NCI-H345 treated with DMSO at 0.1 percent for 48 hours (cell line): ENCODE data around the gene PEX6.
A peak's percentile ranks its signal among the peaks of the same experiment; 100 is the strongest.

Source experiments
- DNase-seq: peaks from one replicate; lab custom pipeline; 2025; ENCODE audit not compliant: unreplicated experiment; lab: John Stamatoyannopoulos, UW

PEX6 gene, protein sequence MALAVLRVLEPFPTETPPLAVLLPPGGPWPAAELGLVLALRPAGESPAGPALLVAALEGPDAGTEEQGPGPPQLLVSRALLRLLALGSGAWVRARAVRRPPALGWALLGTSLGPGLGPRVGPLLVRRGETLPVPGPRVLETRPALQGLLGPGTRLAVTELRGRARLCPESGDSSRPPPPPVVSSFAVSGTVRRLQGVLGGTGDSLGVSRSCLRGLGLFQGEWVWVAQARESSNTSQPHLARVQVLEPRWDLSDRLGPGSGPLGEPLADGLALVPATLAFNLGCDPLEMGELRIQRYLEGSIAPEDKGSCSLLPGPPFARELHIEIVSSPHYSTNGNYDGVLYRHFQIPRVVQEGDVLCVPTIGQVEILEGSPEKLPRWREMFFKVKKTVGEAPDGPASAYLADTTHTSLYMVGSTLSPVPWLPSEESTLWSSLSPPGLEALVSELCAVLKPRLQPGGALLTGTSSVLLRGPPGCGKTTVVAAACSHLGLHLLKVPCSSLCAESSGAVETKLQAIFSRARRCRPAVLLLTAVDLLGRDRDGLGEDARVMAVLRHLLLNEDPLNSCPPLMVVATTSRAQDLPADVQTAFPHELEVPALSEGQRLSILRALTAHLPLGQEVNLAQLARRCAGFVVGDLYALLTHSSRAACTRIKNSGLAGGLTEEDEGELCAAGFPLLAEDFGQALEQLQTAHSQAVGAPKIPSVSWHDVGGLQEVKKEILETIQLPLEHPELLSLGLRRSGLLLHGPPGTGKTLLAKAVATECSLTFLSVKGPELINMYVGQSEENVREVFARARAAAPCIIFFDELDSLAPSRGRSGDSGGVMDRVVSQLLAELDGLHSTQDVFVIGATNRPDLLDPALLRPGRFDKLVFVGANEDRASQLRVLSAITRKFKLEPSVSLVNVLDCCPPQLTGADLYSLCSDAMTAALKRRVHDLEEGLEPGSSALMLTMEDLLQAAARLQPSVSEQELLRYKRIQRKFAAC

DNA sequence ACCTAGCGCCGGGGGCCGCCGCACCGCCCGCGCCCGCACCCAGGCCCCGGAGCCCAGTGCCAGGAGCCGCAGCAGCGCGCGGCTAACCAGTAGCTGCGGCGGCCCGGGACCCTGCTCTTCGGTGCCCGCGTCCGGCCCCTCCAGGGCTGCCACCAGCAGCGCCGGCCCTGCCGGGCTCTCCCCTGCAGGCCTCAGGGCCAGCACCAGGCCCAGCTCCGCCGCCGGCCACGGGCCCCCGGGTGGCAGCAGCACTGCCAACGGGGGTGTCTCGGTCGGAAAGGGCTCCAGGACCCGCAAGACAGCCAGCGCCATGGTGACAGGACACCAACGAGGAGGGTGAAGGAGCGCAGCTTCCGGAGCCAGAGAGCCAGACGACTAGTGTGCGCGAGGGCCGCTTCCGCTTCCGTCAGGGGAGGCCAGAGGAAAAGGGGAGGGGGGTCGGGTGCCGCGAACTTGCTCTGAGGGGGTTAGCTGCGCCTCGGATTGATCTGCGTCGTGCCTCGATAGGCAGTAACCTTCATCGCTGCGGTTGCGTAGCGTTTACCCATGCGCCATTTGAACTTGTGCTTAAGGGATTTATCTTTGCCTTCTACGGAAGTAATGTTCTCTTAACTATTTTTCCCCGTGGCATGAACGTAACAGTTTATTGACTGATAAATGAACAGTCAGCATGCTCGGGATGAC, at the start of gene PEX6:
PEX6 (minus strand) TSS at position 343 of the 684 bp plus-strand sequence; CDS start at position 312, 31 bp downstream.
- peak; percentile 74 for DNase-seq

DNA sequence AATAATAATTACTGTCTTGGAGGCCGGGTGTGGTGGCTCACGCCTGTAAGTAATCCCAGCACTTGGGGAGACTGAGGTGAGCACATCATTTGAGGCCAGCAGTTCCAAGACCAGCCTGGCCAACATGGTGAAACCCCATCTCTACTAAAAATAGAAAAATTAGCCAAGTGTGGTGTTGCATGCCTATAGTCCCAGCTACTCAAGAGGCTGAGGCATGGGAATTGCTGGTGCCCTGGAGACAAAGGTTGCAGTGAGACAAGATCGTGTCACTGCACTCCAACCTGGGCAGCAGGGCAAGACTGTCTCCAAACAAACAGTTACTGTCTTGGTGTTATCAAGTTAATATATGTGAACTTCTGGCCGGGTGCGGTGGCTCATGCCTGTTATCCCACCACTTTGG, 47.4 kb upstream of the PEX6 start:
- DNase-seq: no peak

DNA sequence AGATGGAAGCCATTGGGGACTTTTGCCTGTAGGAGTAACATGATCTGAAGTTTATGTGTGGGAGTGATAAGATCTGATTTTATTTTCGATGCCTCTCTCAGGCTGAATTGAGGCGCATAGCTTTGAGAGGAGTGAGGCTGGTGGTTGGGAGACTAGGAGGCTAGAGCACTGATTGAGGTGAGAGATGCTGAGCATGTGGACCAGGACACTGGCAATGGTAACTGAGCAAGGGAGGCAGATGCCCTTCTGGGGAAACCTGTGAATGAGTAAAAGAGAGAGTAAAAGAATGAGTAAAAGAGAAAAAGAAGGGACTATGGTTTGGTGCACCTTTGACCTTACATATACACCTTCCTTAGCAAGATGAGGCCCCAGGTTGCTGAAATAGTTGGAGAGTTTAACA, 45.5 kb upstream of the PEX6 start:
- DNase-seq: no peak

DNA sequence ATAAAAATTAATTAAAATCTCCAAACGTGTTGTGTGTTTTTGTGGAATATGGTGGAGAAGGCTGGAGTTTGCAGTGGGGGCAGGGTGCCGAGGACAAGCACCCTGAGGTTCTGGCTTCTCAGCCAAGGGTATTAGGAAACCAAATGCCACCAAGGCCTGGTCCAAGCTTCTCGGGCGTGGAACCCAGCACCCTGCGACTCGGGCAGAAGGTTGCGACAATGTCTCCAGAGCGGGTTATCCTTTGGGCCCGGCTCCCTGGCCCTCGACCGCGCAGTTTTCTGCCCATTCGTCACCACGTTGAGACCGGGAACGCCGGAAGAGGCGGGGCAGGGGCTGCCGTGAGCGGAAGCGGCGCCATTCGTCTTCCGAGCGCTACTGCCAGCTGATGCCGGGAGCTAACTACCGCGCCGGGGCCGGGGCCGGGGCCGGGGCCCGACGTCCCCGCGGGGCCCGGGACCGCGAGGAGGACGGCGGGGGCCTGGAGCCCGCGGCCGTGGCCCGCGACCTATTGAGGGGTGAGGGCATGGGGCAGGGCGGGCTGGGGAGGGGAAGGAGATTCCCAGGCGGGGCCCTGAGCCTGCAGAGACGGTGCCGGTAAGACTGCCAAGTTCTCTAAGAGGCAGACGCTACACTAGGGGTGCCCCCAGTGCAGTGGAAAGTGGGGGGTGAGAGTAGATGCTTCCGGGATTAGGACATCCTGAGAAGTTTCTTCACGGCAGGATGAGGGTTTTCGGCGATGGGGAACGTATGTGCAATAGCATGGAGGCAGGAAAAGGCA, 42.5 kb upstream of the PEX6 start, which contains the start of gene RRP36:
RRP36 (plus strand) TSS at position 354 of the 778 bp plus-strand sequence; CDS start at position 386, 32 bp downstream.
- DNase-seq: peak; percentile 57

DNA sequence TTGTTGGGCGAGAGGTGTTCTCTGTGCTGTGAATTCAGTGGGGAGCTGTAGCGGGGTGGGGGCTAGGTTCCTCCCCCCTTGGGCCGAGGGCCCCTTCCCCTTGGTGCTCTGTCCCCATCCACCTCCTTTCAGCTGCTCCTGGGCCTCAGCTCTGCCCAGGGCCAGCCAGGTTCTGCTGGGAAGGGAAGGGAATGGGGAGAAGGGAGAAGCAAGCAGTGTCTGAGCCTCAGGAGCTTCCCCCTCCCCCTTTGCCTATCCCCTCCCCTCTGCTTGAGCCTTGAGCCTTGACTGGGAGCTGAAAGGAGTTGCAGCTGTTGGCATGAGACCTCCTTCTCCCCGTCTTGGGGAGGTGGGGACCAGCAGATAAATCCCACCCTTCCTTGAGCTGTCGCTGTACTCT, 41.9 kb upstream of the PEX6 start:
- no peak for DNase-seq

DNA sequence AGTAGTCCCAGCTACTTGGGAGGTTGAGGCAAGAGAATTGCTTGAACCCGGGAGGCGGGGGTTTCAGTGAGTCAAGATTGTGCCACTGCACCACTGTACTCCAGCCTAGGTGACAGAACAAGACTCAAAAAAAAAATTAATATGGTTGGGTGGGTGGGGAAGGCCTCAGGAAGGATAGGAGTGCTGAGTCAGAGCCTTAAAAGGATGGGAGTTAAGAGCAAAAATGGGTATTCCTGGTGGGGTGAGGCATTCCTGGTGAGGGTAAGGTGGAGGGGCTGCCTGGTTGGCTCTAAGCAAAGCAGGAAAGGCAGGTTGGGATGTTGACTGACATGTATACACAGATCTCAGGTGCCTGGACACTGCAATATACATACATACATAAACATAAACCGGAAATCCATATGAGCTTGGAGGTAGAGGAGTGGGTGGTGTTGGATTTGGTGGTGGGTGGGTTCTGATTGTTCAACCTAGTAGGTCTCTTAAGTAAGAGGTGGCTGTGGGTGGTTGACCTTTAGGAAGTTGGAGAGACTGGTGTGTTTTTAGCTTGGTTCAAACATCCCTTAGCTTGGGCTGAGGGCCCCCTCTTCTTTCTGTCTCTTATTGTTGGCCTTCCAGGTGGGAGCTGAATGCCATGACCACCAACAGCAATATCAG, 41.2 kb upstream of the PEX6 start:
- DNase-seq: no peak

DNA sequence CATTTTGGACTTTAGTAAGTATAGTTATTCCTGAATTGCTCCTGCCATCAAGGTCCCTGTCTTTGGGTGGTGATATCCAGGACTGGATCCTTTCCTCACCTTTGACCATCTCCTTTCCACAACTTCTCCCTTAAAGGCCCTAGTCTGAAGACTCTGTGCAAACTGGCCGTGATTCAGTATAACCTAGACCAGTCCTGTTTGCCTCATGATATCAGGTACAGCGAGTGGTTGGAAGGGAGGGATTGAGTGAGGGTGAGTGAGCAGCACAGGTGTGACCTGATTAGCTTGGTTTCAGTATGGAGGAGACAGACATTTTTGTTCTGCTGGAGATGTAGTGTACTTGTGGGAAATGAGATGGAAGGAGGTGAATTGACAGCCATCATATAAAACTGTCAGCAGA, 40.2 kb upstream of the PEX6 start:
- no peak for DNase-seq

DNA sequence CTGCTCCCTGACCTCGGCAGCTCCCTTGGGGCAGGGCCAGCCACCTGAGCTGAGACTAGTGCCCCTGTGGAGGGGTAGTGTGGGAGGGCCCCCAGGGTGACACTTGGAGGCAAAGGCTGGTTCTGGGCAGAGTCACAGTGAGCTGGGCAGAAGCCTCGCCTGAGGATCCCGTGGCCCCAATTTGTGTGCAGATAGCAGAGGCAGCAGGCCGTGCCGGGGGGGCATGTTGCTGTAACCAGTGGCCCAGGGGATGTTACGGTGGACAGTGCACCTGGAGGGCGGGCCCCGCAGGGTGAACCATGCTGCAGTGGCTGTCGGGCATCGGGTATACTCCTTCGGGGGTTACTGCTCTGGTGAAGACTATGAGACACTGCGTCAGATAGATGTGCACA, 38.0 kb upstream of the PEX6 start:
- no peak for DNase-seq

DNA sequence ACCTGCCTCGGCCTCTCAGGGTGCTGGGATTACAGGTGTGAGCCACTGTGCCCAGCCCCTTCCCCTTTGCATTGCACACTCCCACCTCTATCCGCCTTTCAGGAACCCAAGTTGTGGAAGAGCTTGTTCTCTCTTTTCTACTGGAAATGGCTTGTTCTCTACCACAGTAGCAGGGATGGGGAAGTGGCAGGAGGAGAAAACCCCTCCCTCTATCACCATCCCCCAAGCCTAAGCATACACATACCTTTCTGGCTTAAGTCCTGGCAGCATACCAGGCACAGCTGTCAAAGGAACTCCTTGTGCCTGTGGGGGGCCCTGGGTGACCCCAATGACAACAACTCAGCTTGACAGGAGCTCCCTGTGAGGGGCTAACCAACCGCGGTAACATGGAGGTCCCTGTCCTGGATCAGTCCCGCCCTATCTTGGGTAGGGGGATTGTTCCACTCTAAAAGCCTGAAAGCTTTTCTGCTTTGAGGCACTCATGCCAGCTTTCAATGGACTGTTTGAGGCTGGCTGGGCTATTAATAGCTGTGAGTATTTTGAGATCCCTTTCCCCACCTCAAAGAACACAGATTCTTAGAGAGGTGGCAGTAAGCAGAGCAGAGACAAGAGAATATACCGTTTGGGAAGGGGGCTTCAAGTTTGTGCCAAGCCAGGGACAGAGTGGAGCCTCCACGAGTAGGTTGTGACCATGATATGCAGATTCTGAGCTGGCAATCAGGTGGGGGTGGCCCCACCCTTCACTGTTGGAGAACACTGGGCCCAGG, 37.4 kb upstream of the PEX6 start:
- DNase-seq: no peak

DNA sequence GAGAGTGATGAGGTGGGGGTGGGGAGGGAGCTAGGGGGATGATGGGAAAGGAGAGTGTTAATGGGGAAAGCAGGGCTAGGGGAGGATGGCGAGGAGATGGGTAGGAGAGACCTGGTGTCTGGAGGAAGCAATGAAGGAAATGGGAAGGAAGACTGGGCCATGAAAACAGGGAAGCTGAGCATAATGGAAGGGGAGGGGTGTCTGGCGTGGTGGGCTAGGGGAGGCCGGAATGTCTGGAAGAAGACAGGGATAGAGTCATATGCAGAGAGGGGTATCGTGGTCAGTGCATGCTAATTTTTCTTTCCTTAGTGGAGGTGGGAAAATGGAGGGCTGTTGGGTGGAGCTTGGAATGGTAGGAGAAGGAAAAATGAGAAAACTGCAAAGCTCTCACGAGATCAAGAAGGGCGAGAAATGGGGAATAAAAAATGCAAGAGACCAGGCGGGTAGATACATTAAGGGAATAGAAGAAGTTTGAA, 35.5 kb upstream of the PEX6 start:
- no peak for DNase-seq

DNA sequence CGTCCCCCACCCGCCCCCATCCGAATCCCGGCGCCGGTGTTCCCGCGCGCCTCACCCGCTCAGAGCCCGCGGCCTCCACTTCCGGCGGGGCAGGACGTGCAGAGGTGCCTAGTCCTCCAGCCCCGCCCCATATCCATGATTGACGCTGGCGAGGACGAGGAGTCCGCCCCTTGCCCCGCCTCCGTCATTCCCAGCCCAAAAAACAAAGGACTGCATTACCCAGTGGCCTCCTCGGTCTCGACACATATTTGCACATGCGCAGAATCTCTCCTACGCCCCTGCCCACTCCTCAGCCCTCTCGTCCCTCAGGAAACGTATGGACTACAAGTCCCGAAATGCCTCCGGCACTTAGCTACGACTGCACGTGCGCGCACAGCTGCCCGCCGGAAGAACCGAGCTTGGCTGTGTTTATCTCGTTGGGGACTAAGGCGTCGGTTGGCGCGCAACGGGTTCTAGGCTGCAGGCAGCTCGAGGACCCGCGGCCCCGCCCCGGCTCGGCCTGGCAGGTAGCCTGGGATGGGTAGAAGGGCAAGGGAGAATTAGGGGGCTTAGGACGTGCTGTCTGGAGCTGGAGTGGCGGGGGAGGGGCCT, 35.0 kb upstream of the PEX6 start, which contains the start of the genes KLHDC3 and MEA1:
KLHDC3 (plus strand) TSS at position 407 of the 591 bp plus-strand sequence. CDS start 2,944 bp downstream, outside the sequence.
MEA1 (minus strand) TSS at position 104 of the 591 bp plus-strand sequence. CDS start 133 bp downstream, outside the sequence.
- peak; percentile 99 for DNase-seq

DNA sequence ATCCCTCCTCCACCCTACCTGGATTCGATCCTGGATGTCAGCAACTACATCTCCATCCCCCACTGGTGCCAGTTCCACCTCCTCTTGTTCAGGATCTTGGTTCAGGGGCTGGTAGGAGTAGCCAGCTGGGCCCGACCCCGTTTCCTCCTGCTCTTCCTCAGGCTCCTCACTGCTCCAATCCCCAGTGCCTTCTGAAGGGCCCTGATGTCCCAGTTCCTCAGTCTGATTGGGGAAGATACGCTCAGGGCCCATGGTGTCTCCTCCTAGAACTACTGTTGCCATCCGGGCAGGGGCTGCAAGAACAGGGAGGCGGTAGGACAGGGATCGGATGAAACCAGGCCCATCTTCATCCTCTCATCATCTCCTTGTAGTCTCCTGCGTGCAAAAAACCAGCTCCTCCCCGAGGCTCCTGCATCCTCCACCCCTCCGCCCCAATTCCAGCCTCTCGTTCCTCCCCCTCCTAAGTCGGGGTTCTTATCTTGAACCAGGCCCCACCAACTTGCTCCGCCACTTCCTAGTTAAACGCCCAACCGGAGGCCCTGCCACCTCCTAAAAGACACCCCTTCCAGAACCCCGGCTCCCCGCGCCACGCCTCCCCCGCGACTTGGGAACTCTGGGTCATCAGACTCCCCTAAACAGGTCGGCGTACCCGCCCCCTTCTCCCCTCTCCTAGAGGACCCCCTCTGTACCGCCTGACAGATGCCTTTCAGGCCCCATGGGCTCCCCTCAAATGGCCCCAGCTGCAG, 34.3 kb upstream of the PEX6 start:
- no peak for DNase-seq

DNA sequence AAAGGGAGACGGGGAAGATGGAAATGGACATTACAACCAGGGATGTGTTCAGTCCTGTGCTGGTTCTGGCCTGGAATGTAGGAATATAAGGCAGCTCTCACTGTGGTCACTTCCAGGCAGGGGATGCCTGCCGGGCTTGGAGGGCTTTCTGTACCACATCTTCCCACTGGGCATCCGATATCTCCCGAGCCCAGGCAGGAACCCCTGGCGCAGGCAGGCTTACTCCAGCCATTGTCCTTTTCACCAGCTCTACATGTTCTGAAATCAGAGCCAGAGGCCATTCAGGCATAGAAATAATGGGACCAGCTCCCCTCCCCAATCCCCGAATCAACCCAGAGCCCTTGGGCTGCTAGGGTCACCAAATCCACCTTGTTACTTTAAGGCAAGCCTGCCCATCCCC, 33.4 kb upstream of the PEX6 start:
- DNase-seq: no peak

DNA sequence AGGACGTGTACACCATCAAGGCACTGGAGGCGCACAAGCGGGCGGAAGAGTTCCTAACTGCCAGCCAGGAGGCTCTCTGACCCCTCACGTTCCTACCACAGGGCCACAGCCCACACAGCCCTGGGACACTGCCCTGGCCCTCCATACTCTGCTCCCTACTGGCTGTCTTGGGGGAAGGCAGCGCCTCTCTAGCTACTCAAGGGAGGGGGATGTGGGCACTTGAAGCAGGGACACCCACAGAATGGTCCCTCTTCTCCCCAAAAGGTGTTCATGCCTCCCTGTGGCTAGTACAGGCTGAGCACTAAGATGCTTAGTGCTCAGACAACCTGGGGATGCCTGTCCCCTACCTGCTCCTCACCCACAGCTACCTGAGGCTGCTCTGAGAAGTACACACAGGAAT, 32.2 kb upstream of the PEX6 start:
- no peak for DNase-seq

DNA sequence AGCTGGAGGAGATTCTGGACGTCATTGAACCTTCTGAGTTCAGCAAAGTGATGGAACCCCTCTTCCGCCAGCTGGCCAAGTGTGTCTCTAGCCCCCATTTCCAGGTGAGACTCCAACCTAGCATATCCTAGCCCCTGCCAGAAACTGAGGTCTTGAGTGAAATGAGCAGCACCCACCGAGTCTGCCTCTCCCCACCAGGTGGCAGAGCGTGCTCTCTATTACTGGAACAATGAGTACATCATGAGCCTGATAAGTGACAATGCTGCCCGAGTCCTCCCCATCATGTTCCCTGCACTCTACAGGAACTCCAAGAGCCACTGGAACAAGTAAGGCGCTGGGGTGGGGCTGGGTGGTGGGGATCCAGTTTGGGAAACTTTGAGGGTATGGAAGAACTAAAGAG, 30.1 kb upstream of the PEX6 start:
- DNase-seq: no peak

DNA sequence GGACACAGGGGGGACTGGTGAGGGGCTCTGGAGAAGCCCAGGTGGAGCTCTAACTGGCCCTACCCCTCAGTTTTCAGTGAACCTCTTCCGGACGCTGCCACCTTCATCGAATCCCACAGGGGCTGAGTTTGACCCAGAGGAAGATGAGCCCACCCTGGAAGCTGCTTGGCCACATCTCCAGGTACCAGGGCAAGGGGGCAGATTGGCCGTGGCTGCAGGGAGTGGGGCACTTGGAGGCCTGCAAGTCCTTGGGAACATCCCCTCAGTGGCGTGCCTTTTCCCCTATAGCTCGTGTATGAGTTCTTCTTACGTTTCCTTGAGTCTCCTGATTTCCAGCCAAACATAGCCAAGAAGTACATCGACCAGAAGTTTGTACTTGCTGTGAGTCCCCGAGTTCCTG, 28.1 kb upstream of the PEX6 start:
- DNase-seq: no peak

DNA sequence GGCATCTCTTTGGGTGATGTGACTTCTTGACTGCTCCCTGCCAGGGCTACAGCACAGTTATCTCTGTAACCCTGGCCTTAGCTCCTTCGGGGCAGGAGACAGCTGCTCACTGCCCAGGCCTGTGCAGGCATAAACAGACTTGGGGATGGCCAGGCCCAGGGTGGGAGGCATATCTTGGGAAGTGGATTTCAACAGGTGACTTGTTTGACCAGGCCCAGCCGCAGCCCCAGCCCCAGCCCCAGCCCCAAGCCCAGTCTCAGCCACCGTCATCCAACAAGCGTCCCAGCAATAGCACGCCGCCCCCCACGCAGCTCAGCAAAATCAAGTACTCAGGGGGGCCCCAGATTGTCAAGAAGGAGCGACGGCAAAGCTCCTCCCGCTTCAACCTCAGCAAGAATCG, 27.3 kb upstream of the PEX6 start:
- DNase-seq: no peak

DNA sequence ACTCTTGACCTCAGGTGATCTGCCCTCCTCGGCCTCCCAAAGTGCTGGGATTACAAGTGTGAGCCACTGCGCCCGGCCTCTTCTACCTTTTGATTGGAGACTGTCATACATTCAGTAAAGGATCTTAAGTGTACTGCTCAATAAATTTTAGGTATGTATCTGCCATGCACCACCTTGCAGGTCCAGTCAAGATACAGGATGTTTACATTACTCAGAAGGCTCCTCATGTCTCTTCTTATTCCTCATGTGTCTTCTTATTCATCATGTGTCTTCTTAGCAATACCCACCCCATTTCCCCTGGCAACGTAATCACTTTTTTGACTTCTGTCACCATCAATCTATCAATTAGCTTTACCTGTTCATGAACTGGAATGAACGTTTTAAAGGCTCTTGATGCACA, 26.9 kb upstream of the PEX6 start:
- DNase-seq: no peak
